Measurements from ENCODE around the gene BNC2.

- TF ChIP-seq ZNF639 (CRISPR knock-in tag; conservative IDR thresholded peaks at IDR 0.05) (no peak), GTF2F1 (IDR thresholded peaks at IDR 0.05; ENCODE audit: low read length) (no peak), TARDBP (CRISPR knock-in tag; IDR thresholded peaks at IDR 0.05) (no peak), ZNF282 (IDR thresholded peaks at IDR 0.05; ENCODE audit: partially characterized antibody) (no peak), TBP (CRISPR knock-in tag; IDR thresholded peaks at IDR 0.05) (no peak), BRCA1 (CRISPR knock-in tag; IDR thresholded peaks at IDR 0.05) (no peak), ZBTB21 (CRISPR knock-in tag; IDR thresholded peaks at IDR 0.05) (no peak), JUN (CRISPR knock-in tag; IDR thresholded peaks at IDR 0.05) (no peak), ZNF788 (CRISPR knock-in tag; IDR thresholded peaks at IDR 0.05; ENCODE audit: borderline replicate concordance) (no peak), SIN3A (IDR thresholded peaks at IDR 0.05; ENCODE audit: borderline replicate concordance, low read depth, low read length) (no peak)
Observed at GRCh38 chr9:16718296-16718695, 152.2 kb downstream of the BNC2 start.
